Measurements from ENCODE around the gene UBE2N.

- TF ChIP-seq POLR2A (IDR thresholded peaks at IDR 0.05; ENCODE audit: low read length) (no peak), GATA1 (IDR thresholded peaks at IDR 0.05; ENCODE audit: low read depth, low read length) (no peak)
These were observed 25.9 kb downstream of the UBE2N start for GRCh38 chr12:93415723-93416464.
